Measurements from ENCODE around the gene TES.

Gene TES

DNA sequence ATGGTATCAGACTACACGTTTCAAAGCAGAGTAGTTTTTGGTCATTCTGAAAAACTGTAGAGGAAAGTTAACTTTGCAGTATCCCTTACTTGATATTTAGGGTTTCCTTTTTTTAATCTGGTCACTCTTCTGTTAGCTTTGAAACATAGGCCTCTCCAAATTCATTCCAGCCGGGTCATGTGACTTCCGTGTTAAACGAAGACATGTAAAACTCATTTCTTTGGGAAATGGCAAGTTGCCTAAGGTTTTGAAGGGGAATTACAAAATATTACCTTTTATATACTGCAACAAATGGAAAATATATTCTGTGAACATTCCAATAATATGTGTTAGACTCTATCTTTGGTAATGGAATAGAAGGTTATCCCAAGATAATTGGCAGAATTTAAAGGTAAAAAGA is 9.5 kb downstream of the TES start:
- DNase-seq (ENCODE audit: low spot score) (no peak), FAIRE-seq (no peak)

DNA sequence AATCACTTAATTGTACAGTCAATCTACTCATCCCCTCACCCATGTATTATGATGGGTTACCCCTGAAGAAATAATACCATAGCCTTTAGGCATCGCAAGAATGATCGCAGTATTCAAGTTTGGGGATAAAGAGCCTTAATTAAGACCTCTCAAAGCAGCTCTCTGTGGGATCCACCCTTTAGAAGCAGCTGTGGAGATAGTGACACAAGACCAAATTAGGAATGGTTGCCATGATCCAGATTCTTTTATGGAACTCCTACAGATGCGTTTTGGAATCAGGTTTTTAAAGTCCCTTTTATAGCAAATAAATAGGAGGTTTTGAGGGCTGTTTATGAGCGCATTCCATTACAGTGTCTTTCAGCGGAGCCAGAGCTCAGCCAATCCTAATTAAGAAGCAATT is 12.2 kb downstream of the TES start:
- DNase-seq (ENCODE audit: low spot score) = no peak
- FAIRE-seq = no peak

DNA sequence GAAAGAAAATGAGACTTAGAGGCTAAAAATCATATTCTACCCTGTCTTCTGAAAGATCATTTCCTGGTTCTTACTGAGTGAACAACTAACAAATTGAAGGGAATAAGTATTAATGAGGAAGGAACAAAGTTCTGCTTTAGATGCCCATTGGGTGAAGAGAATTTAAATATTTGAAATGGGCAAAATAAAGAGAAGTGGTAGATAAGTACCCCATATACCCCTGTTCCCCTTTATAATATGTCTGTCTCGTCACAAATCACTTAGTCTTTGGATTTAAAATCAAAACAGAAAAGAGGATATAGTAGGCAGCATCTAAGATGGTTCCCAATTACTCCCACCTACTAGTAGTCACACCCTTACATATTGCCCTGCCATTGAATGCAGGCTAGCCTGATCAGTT is 13.2 kb downstream of the TES start:
- no peak for FAIRE-seq
- no peak for DNase-seq (ENCODE audit: low spot score)

DNA sequence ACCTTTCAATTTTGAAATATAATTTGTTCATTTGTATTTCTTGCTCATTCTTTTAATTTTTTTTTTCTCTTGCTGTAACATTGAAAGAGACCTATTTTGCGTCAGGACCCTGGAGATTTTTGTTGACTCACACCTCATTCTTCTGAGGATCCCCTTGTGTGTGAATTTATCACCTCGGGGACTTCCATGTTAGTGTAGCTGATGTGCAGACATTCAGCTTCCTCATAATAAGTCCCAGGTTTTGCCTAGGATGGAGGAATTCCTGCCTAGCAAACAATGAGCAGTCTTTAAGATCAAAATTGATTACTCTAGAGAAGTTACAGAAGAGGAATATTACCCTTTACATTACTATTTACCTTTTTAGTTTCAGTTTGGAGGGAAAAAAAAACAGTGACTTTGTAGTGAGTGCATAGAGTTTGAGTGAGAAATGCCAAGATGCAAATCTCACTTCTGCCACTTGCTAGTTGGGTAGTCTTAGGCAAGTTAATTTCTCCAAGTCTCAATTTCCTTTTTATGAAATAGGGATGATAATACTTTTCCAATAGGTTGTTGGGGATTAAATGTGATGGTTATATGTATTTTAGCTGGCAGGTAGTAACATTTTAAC is 14.3 kb downstream of the TES start:
- no peak for FAIRE-seq
- DNase-seq (ENCODE audit: low spot score) = no peak

DNA sequence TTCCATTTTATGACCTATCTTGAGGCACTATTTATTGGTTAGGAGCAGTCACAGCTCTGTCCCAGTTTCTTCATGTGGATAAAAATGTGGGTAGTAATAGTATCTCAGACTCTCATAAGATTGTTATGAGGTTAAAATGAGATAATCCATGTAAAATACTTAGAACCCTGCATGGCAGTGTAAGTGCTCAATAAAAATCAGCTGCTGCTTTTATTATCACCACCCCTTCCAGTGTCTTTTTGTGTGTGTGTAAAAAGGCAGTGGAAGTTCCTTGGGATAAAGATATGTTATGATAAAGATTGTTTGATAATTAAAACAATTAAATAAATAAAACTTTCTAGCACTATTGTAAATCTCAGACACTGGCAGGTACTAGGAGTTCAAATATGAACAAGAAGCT is 15.5 kb downstream of the TES start:
- FAIRE-seq = no peak
- DNase-seq (ENCODE audit: low spot score) = no peak

DNA sequence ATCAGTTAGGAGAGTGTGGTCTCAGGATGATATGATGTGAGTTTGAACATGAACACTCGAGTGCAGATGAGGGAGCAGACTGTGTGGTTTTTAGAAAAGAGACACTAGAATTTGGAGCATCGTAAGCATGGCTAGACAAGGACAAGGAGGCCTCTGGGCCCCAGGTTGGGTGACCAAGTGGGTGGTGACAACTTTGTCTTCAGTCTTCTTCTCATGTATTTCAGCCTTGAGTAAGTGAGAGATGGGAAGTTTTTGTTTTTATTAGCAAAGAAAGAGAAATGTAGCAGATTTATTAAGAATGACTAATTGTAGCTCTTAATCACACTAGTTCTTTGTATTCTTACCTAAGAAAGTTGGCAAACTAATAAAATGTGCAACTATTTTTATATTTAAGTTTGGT is 16.3 kb downstream of the TES start:
- no peak for DNase-seq (ENCODE audit: low spot score)
- no peak for FAIRE-seq

DNA sequence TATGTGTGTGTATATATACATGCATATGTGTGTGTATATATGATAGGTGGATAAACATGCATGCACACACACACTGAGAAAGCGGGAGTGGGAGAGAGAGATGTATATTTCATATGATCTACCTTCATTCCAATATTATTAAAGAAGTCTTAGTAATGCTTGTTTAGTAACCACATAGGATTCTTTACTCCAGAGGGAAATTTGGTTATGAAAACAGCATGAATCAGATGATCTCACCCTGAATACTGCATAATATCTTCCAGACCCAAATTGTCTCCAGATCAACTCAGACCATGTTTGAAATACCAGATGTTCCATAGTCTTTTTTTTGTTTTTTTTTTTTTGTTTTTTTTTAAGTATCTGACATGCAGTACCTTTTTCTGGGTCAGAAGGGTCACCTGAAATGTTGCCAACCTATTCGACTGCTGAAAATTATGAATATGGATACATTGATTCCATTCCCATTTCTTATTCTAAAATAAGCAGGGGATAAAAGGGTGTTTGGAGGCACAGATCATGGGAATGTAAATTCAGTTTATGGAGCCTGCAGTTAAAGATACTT is 17.4 kb downstream of the TES start:
- FAIRE-seq (no peak), DNase-seq (ENCODE audit: low spot score) (no peak)

DNA sequence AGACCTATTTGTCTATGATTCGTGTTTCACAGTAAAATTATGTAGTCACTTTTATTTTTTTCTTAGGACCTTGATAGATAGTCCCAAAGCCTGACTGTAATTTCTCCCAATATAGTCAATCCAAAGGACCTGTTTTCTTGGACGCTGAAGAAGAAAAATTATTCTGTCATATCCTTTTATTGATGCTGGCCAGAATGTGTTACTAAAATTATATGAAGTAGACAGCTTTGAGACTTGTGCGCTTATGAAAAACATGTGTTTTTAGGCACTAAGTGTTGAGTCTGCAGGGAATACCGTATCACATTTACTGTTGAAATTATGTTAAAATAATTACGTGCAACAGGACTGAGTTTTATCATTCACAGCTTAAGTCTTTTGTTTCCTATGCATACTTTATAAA is 17.9 kb downstream of the TES start:
- no peak for FAIRE-seq

DNA sequence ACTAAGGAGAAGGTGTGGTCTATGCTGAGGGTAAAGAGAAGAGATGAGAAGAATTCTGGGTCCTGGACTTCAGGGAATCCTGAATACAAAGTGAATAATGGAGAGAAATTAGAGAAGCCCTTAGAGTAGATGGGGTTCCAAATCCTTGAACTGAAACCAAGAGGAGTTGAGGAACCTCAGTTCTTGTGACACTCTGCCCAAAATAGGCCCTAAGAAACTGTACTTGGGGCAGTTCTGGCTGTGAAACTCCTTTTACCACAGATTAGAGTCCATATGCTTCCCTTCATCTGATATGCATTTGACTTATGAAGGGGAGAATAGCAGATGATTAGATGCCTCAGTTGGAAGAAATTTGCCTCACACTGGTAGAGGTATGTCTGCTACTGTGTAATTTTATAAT is 19.0 kb downstream of the TES start:
- DNase-seq (ENCODE audit: low spot score) = no peak
- no peak for FAIRE-seq

More for the DNA sequence above, 17.9 kb downstream of the TES start:
- DNase-seq (ENCODE audit: low spot score) = no peak

DNA sequence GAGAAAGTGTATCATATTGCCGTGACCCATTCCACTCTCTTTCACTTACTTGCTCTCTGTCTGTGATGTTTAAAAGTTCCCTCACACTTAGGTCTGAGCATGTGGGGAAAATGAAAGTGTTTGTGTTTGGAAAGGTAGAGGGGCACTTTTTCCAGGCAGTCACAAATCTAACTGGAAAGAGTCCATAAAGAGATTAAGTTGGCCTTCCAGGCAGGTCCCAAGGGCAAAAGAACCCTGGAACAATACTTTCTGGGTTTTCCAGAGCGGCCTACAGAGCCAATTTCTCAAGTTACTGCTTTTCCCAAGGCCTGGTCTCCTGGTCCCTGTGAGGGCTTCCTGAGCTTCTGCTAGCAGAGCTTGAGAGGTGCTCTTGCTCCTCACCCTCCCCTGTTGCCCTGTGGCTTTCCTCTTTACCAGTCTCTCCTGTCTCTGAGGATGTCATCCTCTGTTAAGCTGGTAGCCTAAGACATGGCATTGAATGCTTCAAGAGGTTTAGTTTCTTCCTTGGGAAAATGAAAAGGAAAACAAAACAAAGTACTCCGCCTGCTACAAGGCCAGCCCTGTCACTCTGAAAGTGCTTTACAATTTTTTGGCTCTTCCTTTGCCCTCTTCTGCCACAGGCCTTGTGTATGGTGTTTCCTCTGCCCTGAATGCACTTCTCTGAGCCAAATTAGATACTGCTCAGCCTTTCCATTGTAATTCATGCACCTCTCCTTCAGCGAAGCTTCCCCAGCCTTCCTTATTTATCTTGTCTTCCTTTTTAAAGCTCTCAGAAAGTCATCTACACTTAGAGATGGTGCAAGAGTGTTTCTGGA is 20.1 kb downstream of the TES start:
- no peak for FAIRE-seq
- DNase-seq (ENCODE audit: low spot score) = no peak

DNA sequence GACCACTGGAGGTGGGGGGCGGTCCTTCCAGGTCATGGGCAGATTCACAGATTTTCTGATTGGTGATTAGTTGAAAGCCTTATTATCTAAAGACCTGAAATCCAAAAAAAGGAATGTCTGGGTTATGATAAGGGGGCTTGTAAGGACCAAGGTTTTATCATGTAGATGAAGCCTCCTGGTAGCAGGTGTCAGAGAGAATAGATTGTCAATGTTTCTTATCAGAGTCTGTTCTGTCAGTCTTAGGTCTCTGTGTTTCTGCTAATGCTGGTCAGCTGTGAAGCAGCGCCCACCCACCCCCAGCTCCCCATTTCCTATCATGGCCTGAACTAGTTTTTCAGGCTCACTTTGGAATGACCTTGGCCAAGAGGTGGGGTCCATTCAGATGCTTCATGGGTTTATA is 21.2 kb downstream of the TES start:
- FAIRE-seq = no peak
- DNase-seq (ENCODE audit: low spot score) = no peak

DNA sequence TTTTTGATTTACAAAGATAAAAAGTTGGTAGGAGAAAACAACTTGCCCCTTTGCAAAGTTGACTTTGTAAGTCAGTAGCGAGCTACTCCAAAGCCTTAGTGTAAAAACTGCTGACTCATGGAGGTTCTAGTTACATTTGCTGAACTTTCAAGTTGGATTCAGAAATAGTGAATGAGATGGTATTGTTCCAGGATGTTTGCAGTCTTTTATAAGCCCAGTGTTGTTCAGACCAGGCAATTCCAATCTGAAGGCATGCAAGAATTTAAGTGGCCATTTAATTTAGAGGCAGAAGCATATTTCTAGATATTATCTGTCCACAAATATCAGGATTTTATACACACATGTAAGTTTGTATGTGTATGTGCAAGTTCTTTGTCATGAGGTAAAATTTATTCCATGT is 21.6 kb downstream of the TES start:
- DNase-seq (ENCODE audit: low spot score) (no peak), FAIRE-seq (no peak)

DNA sequence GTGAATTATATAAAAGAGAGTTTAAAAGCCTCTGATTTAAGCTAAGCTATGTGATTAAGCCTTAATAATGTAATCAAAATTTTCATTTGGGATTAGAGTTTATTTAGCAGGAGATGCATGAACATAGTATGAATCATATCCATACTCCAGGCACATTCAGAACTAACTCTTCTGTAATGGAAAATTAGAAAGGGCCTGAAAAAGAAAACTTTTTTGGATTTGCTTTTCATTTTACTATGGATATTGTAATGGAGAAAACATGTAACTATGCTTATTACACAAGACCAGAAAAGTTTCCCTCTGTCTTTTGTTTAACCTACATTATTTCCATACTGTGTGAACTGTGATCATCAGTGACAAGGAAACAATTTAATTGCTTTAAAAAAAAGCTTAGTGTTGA is 22.0 kb downstream of the TES start:
- no peak for DNase-seq (ENCODE audit: low spot score)
- FAIRE-seq = no peak

DNA sequence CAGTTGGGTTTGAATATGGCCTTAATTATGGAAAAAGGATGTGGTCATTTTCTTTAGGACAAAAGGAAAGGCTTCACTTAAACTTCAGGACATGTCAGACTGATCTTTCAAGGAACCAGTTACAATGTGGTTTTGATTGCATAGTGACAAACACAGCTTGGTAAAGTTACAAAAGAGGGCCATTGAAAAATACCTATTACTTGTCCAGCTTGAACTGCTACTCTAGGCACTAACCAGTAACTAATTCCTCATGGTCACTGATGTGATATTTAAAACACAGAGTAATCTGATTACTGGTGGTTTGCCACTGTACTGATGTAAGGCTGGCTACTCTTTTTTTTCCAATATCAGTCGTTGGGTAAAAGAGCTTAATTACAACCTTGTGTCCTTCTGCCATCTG is 22.6 kb downstream of the TES start:
- no peak for FAIRE-seq
- DNase-seq (ENCODE audit: low spot score) = no peak

DNA sequence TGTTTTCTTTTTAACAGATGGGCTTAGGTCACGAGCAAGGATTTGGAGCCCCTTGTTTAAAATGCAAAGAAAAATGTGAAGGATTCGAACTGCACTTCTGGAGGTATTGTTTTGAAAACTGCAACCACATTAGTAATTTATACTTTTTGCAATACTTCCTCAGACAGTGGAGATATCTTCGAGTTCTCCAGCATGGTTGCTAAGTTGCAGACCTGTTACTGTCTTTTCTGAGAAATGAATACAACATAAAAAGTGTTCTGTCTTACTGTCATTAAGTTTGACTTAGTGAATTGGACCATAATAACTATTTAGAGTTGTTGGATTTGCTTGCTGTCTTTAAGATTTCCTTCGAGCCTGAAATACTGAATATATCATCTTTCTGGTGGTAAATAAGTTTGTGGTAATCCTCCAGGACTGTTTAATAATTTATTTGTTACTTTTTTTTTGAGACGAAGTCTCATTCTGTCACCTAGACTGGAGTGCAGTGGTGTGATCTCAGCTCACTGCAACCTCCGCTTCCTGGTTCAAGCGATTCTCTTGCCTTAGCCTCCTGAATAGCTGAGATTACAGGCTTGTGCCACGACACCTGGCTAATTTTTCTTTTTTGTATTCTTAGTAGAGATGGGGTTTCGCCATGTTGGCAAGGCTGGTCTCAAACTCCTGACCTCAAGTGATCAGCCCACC is 24.3 kb downstream of the TES start:
- FAIRE-seq = no peak
- DNase-seq (ENCODE audit: low spot score) = no peak

DNA sequence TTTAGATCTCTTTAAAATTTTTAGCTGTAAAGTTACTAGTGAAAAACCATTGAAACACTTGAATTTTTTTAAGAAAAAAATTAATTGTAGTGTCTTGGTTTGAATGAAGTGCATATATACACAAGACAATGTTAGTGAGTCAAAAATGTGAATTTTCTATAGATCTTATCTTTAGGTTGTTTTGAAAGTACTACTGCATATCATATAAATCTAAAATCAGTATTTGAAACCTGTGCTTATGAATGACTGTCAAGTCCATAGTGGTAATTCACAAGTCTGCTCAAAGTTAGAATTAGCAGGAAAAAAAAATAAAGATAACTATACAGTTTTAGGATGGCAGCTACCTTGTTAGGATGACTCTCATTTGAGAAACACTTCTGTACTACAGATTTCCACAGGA is 25.0 kb downstream of the TES start:
- no peak for DNase-seq (ENCODE audit: low spot score)
- FAIRE-seq = no peak

DNA sequence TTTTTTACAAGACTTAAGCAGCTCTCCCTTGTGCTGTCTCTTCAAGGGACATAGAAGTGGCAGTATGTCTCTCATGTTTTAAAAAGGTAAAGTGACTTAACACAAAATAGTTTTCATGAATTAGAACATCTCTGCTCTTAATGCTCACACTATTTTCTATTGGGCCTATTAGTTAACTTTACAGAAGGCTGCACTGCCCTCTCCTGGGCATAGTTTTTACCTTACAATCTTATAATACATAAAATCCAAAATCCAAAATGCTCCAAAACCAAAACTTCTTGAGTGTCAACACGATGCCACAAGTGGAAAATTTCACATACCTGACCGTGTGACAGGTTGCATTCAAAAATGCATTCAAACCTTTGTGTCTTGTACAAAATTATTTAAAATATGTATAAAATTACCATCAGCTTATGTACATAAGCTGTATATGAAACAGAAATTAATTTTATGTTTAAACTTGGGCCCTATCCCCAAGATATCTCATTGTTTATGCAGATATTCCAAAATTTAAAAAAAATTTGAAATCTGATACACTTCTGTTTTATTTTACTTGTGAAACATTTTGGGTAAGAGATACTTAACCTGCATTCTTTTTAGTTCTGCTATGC is 25.8 kb downstream of the TES start:
- no peak for FAIRE-seq

DNA sequence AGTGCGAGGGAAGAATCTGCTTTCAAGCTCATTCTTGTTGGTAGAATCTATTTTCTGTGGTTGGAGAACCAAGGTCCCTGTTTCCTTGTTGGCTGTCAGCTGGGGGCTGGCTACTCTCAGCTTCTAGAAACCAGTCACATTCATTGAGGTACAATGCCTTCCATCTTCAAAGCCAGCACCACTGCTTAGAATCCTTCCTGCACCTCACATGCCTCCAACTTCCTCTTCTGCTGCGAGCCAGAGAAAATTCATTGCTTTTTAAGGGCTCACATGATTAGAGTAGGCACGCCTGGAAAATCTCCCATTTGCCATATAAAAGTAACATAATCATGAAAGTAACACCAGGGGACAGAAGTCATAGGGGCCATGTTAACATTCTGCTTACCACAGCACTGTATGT is 28.7 kb downstream of the TES start:
- no peak for DNase-seq (ENCODE audit: low spot score)
- FAIRE-seq = no peak

More for the DNA sequence above, 25.8 kb downstream of the TES start:
- DNase-seq (ENCODE audit: low spot score) = no peak

DNA sequence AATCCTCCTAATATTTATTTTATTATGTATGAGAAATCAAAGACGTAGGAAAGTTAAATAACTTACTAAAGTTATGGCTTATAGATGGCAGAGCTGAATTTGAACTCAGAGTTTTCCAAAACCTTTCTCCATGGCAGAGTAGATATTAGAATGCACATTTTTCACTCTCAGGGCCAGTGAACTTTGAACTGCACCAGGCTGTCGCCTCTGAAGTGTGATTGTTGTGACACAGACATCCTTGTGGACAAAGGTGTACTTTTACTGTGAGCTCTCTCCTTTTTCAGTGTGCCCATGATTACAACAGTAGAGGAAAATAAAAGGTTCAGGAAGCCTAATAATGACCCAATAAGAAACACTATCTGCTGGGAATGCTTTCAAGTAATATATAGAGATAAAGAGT is 29.1 kb downstream of the TES start:
- DNase-seq (ENCODE audit: low spot score) = no peak
- FAIRE-seq = no peak

DNA sequence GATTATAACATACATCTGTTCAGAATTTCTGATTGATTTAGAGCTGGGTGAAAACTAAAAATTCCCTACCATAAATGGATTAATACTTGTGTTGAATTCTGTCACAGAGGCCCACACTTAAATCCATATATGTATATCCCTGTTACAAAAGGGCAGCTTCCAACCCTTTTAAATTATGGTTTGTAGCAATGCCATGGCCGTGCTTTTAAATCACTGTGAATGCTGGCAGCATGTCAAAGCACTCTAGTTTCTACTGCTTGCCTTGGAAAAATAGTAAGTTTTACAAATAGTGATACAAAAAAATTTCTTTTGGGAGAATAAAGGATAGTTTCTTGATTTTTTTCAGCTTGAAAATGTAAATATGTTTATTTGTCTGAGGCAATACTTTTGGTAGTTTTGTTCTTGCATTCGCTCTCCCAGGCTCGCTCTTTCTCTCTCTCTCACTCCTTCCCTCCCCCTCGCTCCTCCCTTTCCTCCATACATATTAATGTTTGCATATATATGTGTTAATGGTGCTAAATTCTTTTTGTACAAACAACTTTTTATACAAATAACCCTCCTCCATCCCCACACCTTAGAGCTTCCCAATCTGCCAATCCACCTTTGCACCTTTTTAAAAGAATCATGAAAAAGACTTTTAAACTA is 29.8 kb downstream of the TES start:
- no peak for FAIRE-seq
- DNase-seq (ENCODE audit: low spot score) = no peak

DNA sequence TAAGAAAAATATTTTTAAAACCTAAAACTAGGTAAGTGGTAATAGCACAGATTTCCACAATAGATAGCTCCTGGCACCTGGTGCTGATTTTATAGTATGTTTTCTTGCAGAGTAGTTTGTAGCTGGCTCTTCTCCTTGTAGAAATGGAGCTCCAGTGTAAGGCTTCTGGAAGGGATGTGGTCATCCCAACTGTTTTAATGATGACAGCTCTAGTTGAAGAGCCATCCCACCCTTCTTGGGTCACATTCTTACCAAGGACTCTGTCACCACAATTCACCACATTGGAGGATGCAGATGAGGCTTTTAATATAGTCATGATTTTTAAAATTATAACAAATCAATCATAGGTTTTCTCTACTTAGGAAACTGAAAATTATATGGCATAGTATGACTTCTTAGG is 31.0 kb downstream of the TES start:
- no peak for FAIRE-seq
- DNase-seq (ENCODE audit: low spot score) = no peak

DNA sequence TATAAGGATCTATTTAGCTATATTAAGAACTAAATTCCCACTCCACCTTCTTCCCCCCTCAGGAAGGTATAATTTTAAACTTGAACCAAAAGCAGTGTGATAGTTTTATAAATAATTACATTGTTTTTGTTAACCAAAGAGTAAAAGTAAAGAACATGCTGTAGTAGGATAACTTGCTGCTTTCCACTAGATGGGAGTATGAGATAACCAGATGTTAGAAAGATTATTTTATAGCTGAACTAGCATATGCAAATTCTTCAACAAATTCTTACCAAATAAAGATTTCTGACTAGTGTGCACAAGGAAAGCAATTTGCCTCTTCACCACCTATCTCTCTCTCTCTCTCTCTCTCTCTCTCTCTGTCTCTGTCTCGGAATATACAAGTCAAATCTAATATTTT is 31.8 kb downstream of the TES start:
- DNase-seq (ENCODE audit: low spot score) (no peak), FAIRE-seq (no peak)
